Peyer's patch (tissue), 4 donors: ENCODE data around the gene MBL2.

Experiments used
- POLR2A ChIP-seq, 2 donors: fragments of 450-650 bp; IDR thresholded peaks; one replicate each; pipeline ENCODE4 v1.5.1; 2017; ENCODE audit warnings: antibody characterized with exemption in 2 of 2, mild to moderate bottlenecking in 2 of 2, moderate library complexity in 2 of 2
- TF ChIP-seq, protein P1 (sequence below), 6 experiments: fragments of 450-650 bp in 4 of 6; fragments of 200-600 bp in 2 of 6; sonication (generic) in 1 of 6; IDR thresholded peaks; one replicate each; pipeline ENCODE4 v1.5.1; 2017 to 2019; ENCODE audit warnings: antibody characterized with exemption in 6 of 6, mild to moderate bottlenecking in 3 of 6, moderate library complexity in 1 of 6

DNA sequence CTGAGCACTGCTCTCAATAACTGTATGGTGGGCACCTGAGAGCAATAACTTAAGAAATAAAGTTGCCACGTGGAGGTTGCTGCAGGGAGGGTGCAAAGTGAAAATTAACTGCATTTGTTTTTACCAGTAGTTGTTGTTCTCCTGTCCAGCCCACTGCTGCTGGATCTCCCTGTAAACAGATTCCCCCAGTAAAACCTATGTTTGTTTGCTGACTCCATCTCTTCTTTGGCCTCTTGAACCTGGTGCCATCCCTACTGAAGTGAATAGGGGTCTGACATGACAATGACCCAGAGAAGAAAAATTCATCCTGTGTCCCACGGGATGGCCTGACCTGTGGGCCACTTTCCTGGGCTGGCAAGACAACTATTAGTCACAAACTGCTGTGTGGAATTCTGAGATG, 1.7 kb downstream of the MBL2 start:
- TF ChIP-seq, protein P1, sequence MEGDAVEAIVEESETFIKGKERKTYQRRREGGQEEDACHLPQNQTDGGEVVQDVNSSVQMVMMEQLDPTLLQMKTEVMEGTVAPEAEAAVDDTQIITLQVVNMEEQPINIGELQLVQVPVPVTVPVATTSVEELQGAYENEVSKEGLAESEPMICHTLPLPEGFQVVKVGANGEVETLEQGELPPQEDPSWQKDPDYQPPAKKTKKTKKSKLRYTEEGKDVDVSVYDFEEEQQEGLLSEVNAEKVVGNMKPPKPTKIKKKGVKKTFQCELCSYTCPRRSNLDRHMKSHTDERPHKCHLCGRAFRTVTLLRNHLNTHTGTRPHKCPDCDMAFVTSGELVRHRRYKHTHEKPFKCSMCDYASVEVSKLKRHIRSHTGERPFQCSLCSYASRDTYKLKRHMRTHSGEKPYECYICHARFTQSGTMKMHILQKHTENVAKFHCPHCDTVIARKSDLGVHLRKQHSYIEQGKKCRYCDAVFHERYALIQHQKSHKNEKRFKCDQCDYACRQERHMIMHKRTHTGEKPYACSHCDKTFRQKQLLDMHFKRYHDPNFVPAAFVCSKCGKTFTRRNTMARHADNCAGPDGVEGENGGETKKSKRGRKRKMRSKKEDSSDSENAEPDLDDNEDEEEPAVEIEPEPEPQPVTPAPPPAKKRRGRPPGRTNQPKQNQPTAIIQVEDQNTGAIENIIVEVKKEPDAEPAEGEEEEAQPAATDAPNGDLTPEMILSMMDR (IDR thresholded peaks at IDR 0.05), result no peak
- no peak for TF ChIP-seq POLR2A (IDR thresholded peaks at IDR 0.05)
